BLaER1 treated with 17β-estradiol and CSF1 and Interleukin-3, amounts not matched to agents 10 nM and 100 nM (cell line): ENCODE measurements around the gene PTPN3.

Experiments used
- H3K27ac ChIP-seq, 11 experiments: shearing (Covaris generic); formaldehyde crosslinking; 2 replicates each; pipeline ENCODE4 v1.8.1; 2022
- H3K27me3 ChIP-seq, 11 experiments: shearing (Covaris generic); formaldehyde crosslinking; 2 replicates each; pipeline ENCODE4 v1.8.1; 2022
- H3K36me3 ChIP-seq, 11 experiments: shearing (Covaris generic); formaldehyde crosslinking; 2 replicates each; pipeline ENCODE4 v1.8.1; 2022
- H3K4me1 ChIP-seq, 10 experiments: shearing (Covaris generic); formaldehyde crosslinking; 2 replicates each; pipeline ENCODE4 v1.8.1; 2022
- H3K4me2 ChIP-seq, 11 experiments: shearing (Covaris generic); formaldehyde crosslinking; 2 replicates each; pipeline ENCODE4 v1.8.1; 2022
- H3K4me3 ChIP-seq, 10 experiments: shearing (Covaris generic); formaldehyde crosslinking; 2 replicates each; pipeline ENCODE4 v1.8.1; 2022
- H3K9ac ChIP-seq, 11 experiments: shearing (Covaris generic); formaldehyde crosslinking; 2 replicates each; pipeline ENCODE4 v1.8.1; 2022
- H3K9me3 ChIP-seq, 11 experiments: shearing (Covaris generic); formaldehyde crosslinking; replicated peaks in 1 of 11; 2 replicates each; pipeline ENCODE4 v1.8.1; 2022
- H4K20me1 ChIP-seq, 11 experiments: shearing (Covaris generic); formaldehyde crosslinking; 2 replicates each; pipeline ENCODE4 v1.8.1; 2022
- Cebpa-rat ChIP-seq, 11 experiments: shearing (Covaris generic); IDR thresholded peaks; 2 replicates each; pipeline ENCODE4 v1.8.1; 2022

PTPN3 gene

GRCh38 chr9:109440117-109440515 is 58.0 kb downstream of the PTPN3 start:
- H4K20me1 ChIP-seq: peaks cover 0 to 42% (median 0%) of the 10 kb centered on the region in 11 experiments; a peak in 4 of 22 replicates
- no peaks in the 10 kb centered on the region for H3K36me3 ChIP-seq
- peak overlapping the region; percentile 32 to 73 (median 59) for H3K4me2 ChIP-seq
- no peak overlapping the region for H3K27ac ChIP-seq
- H3K9ac ChIP-seq: no peak overlapping the region
- H3K4me3 ChIP-seq: no peak overlapping the region
- no peaks in the 10 kb centered on the region for H3K9me3 ChIP-seq
- no peak for TF ChIP-seq Cebpa-rat (IDR thresholded peaks at IDR 0.05)
- H3K4me1 ChIP-seq: peaks cover 25 to 48% (median 35%) of the 10 kb centered on the region in 10 experiments
- peaks cover 0 to 83% (median 0%) of the 10 kb centered on the region in 11 experiments; a peak in 8 of 22 replicates for H3K27me3 ChIP-seq

- H4K20me1 ChIP-seq: peaks cover 0 to 42% (median 0%) of the 10 kb centered on the region in 11 experiments; a peak in 4 of 22 replicates
- peaks cover 0 to 83% (median 0%) of the 10 kb centered on the region in 11 experiments; a peak in 8 of 22 replicates for H3K27me3 ChIP-seq
- H3K27ac ChIP-seq: no peak overlapping the region
- peak overlapping the region; percentile 32 to 73 (median 59) for H3K4me2 ChIP-seq
- no peaks in the 10 kb centered on the region for H3K36me3 ChIP-seq
- peaks cover 25 to 43% (median 32%) of the 10 kb centered on the region in 10 experiments for H3K4me1 ChIP-seq
- TF ChIP-seq Cebpa-rat (IDR thresholded peaks at IDR 0.05): no peak
- no peaks in the 10 kb centered on the region for H3K9me3 ChIP-seq
- no peak overlapping the region for H3K9ac ChIP-seq
- H3K4me3 ChIP-seq: no peak overlapping the region
Measured at GRCh38 chr9:109439378-109440116, 58.6 kb downstream of the PTPN3 start.

GRCh38 chr9:109437286-109437685 is 60.8 kb downstream of the PTPN3 start:
- TF ChIP-seq Cebpa-rat (IDR thresholded peaks at IDR 0.05): no peak
- Histone ChIP-seq H3K27me3 (peaks cover 0 to 77% (median 0%) of the 10 kb centered on the region in 11 experiments; a peak in 5 of 22 replicates), H3K4me1 (peaks cover 25 to 43% (median 32%) of the 10 kb centered on the region in 10 experiments), H3K4me2 (peak overlapping the region in 7 of 11 experiments; percentile 6 to 43 (median 24); a peak in 10 of 22 replicates), H3K9ac (no peak overlapping the region), H3K4me3 (no peak overlapping the region), H4K20me1 (peaks cover 0 to 46% (median 0%) of the 10 kb centered on the region in 11 experiments; a peak in 4 of 22 replicates), H3K27ac (no peak overlapping the region), H3K9me3 (no peaks in the 10 kb centered on the region), H3K36me3 (no peaks in the 10 kb centered on the region)

GRCh38 chr9:109436071-109436470 is 62.0 kb downstream of the PTPN3 start:
- Histone ChIP-seq H3K36me3 (no peaks in the 10 kb centered on the region), H3K9me3 (no peaks in the 10 kb centered on the region), H3K9ac (no peak overlapping the region), H3K27me3 (peaks cover 0 to 73% (median 0%) of the 10 kb centered on the region in 11 experiments; a peak in 5 of 22 replicates), H4K20me1 (peaks cover 0 to 40% (median 0%) of the 10 kb centered on the region in 11 experiments; a peak in 4 of 22 replicates), H3K4me2 (no peak overlapping the region), H3K27ac (no peak overlapping the region), H3K4me1 (peaks cover 19 to 39% (median 27%) of the 10 kb centered on the region in 10 experiments), H3K4me3 (no peak overlapping the region)
- TF ChIP-seq Cebpa-rat (IDR thresholded peaks at IDR 0.05): no peak

GRCh38 chr9:109433476-109433875 is 64.6 kb downstream of the PTPN3 start:
- peaks cover 0 to 78% (median 0%) of the 10 kb centered on the region in 11 experiments; a peak in 5 of 22 replicates for H3K27me3 ChIP-seq
- H3K9me3 ChIP-seq: no peaks in the 10 kb centered on the region
- peaks cover 0 to 28% (median 0%) of the 10 kb centered on the region in 11 experiments; a peak in 2 of 22 replicates for H4K20me1 ChIP-seq
- no peaks in the 10 kb centered on the region for H3K36me3 ChIP-seq
- H3K27ac ChIP-seq: no peak overlapping the region
- no peak overlapping the region for H3K9ac ChIP-seq
- H3K4me3 ChIP-seq: no peak overlapping the region
- no peak overlapping the region for H3K4me2 ChIP-seq
- no peak for TF ChIP-seq Cebpa-rat (IDR thresholded peaks at IDR 0.05)
- peaks cover 0 to 16% (median 7%) of the 10 kb centered on the region in 10 experiments; a peak in 11 of 20 replicates for H3K4me1 ChIP-seq

GRCh38 chr9:109430231-109430630 is 67.9 kb downstream of the PTPN3 start:
- no peak overlapping the region for H3K9ac ChIP-seq
- H3K36me3 ChIP-seq: no peaks in the 10 kb centered on the region
- H3K27me3 ChIP-seq: peaks cover 0 to 73% (median 0%) of the 10 kb centered on the region in 11 experiments; a peak in 5 of 22 replicates
- H3K9me3 ChIP-seq: no peaks in the 10 kb centered on the region
- peaks cover 0 to 22% (median 5%) of the 10 kb centered on the region in 10 experiments; a peak in 9 of 20 replicates for H3K4me1 ChIP-seq
- no peak overlapping the region for H3K27ac ChIP-seq
- no peak overlapping the region for H3K4me3 ChIP-seq
- peaks cover 0 to 19% (median 0%) of the 10 kb centered on the region in 11 experiments; a peak in 2 of 22 replicates for H4K20me1 ChIP-seq
- no peak overlapping the region for H3K4me2 ChIP-seq
- no peak for TF ChIP-seq Cebpa-rat (IDR thresholded peaks at IDR 0.05)

GRCh38 chr9:109428854-109429253 is 69.3 kb downstream of the PTPN3 start:
- Histone ChIP-seq H3K36me3 (no peaks in the 10 kb centered on the region; a peak in 1 of 22 replicates), H3K9ac (no peak overlapping the region), H3K9me3 (no peaks in the 10 kb centered on the region), H3K4me2 (no peak overlapping the region), H3K4me1 (peaks cover 0 to 33% (median 6%) of the 10 kb centered on the region in 10 experiments; a peak in 9 of 20 replicates), H4K20me1 (peaks cover 0 to 19% (median 0%) of the 10 kb centered on the region in 11 experiments; a peak in 2 of 22 replicates), H3K27ac (no peak overlapping the region), H3K4me3 (no peak overlapping the region), H3K27me3 (peaks cover 0 to 72% (median 0%) of the 10 kb centered on the region in 11 experiments; a peak in 5 of 22 replicates)
- TF ChIP-seq Cebpa-rat (IDR thresholded peaks at IDR 0.05): no peak

GRCh38 chr9:109427886-109428285 is 70.2 kb downstream of the PTPN3 start:
- Histone ChIP-seq H3K4me3 (no peak overlapping the region), H3K36me3 (no peaks in the 10 kb centered on the region; a peak in 1 of 22 replicates)
- no peak for TF ChIP-seq Cebpa-rat (IDR thresholded peaks at IDR 0.05)

More at GRCh38 chr9:109427886-109428285, 70.2 kb downstream of the PTPN3 start:
- Histone ChIP-seq H3K4me1 (peaks cover 0 to 43% (median 11%) of the 10 kb centered on the region in 10 experiments; a peak in 15 of 20 replicates), H3K4me2 (no peak overlapping the region), H4K20me1 (peaks cover 0 to 19% (median 0%) of the 10 kb centered on the region in 11 experiments; a peak in 2 of 22 replicates), H3K9ac (no peak overlapping the region), H3K9me3 (no peaks in the 10 kb centered on the region), H3K27ac (no peak overlapping the region), H3K27me3 (peaks cover 0 to 74% (median 0%) of the 10 kb centered on the region in 11 experiments; a peak in 6 of 22 replicates)
